Stimulated activated CD4-positive, alpha-beta T cell treated with anti-CD3 and anti-CD28 coated beads, TNF-alpha, amount 100 ng/mL, for 48 hours (primary cell): ENCODE data around the gene PLA2G2C.

ENCODE experiments used
- DNase-seq, 3 donors: peaks; one replicate each; pipeline ENCODE4 v3.0.0-alpha.2; 2020; ENCODE audit warnings: low read depth in 3 of 3

Gene PLA2G2C

DNA sequence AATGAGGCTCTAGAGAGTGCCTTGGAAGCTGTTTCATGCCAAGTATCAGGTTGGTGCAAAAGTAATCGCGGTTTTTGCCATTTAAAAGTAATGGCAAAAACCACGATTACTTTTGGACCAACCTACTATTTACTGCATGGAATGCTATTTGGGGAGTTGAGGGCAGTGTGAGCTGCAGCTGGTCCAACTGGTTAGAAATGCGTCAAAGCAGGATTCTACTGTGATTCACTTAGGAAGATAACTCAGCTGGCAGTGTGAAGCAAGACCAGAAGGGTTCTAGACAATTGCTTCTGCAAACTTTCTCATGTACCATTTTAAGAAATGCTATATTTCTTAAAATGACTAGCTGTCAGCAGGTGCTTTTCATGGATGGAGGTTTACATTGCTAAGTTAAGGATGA, 21.2 kb upstream of the PLA2G2C start:
- DNase-seq, result no peak

GRCh38 chr1:20202166-20202565, 15.8 kb upstream of the PLA2G2C start:
- no peak for DNase-seq

DNA sequence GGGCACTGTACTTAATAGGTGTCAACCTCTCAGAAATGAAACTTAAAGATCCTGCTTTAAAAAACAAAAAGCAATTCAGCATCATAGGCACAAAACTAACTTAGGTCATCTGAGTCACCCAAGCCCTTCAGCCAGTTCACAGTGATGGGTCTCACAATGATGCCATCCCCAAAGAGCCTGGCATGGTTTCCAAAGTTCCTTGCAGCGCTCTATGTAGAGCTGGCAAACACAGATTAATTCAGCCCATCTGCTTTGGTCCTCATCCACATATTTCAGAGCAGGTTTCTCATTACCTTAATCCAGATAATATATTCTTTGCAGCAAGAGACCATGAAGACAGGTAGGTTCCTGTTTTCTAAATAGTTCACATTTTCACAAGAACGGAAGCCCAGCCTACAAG, 14.6 kb upstream of the PLA2G2C start:
- no peak for DNase-seq

GRCh38 chr1:20199840-20200239, 13.5 kb upstream of the PLA2G2C start:
- no peak for DNase-seq

DNA sequence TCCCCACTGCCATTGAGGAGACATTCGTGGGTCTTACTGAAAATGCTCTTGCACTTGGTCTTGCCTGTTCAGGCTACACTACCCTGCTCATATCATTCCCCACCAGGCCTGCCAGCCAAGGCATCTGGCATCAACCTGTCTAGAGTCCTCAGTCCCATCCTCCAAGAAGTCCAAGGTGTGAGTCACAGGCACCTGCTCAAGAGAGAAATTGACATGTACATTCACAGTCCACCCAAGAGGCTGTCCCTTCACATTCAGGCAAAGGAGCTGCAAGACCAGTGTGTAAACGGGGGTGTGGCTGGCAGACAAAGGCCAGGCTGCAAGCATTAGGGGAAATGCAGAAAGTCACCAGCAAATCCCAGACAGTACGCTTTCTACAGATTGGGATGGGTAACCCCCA, 13.1 kb upstream of the PLA2G2C start:
- no peak for DNase-seq

DNA sequence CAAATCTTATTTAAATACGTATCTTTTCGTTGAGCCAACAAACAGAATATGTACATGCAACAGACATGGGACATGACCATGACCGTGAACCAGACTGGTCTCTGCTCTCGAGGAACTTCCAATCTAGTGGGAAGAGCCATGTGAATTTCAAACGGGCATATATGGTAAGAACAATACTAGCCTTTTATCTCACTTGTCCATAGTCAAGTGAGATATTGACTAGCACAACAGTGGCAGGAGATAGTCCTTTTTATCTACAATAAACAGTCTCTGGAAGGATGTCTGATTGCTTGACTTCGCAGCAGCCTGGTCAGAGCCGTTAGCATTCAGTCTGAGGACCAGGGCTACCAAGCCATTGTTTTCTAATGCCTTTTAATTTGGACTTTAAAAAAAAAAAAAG, 12.6 kb upstream of the PLA2G2C start:
- no peak for DNase-seq

DNA sequence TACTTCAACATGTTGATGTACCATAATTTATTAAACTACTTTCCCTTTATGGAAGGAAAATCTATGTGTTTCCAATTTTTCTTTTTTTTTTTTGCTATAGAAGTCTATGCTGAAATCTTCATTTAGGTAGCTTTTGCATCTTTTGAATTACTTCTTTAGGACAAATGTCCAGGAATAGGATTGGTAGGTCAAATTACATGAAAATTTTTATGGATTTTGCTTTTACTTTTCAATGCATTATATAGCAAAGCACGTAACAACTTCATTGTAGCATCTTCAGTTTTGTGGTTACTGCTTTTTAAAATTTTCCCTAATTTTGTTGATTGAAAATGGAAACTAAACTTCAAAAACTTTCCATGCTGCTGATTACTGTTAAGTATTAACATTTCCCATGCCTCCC, 12.0 kb upstream of the PLA2G2C start:
- no peak for DNase-seq

- no peak for DNase-seq
Observed at GRCh38 chr1:20197329-20197791, 11.0 kb upstream of the PLA2G2C start.

DNA sequence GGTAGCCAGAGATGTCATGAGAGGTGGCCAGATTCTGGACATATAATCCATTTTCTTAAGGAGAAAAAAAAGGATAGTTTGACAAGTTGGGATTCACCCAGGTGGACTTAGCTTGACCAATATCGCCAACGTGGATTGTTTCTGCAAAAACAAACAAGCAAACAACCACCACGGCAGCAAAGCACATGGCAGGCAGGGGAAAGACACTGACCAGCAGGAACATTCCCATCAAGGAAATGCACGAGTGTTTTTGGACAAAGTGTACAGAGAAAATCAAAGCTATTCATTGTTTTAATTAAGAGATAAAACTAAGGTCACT, 9.1 kb upstream of the PLA2G2C start:
- DNase-seq, result no peak

GRCh38 chr1:20194757-20195461, 8.6 kb upstream of the PLA2G2C start:
- peak; percentile 62 to 67 (median 67) for DNase-seq

DNA sequence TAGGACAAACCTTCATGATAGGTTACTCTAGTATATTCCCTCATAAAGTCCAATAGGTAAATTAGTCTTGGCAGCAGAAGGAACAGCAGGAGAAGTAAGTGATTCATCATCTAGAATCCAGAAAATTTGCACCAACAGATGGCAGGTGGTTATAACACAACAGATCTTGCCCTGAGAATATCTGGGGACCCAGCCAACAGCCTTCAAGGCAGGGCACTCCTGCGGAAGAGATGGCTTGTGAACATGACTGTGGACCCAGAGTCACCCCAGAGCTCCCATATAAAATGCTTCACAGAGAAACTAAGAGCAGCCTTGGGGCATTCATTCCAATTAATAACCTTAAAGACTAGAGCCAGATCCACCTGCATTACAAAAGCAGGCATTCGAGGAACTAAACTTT, 7.9 kb upstream of the PLA2G2C start:
- DNase-seq, result no peak

GRCh38 chr1:20192871-20193411, 6.6 kb upstream of the PLA2G2C start:
- no peak for DNase-seq

GRCh38 chr1:20192364-20192763, 6.0 kb upstream of the PLA2G2C start:
- DNase-seq, result no peak

DNA sequence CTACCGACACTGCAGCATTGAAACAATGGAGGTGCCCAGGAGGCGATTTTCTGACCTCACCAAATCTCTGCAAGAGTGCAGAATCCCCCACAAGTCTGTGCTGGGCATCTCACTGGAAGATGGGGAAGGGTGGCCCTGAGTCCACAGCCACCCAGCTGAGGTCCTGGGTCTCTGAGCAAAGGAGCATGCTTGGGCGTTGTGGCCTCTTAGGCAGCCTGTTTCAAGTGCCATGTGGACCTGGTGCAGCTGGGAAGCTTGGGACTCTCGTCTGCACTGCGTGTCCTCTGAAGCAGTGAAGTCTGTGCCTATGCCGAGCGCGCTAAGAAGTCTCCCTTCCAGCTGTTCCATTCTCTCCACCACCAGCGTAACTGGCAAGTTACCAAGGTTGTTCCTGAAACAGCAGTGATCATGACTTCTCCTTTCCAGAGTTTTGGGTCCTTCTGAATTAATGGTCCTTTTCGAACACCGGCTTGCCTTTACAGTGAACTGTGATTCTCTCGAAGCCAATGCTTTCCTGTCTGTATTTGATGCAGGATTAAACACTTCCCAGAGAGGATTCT, 5.0 kb upstream of the PLA2G2C start:
- no peak for DNase-seq

DNA sequence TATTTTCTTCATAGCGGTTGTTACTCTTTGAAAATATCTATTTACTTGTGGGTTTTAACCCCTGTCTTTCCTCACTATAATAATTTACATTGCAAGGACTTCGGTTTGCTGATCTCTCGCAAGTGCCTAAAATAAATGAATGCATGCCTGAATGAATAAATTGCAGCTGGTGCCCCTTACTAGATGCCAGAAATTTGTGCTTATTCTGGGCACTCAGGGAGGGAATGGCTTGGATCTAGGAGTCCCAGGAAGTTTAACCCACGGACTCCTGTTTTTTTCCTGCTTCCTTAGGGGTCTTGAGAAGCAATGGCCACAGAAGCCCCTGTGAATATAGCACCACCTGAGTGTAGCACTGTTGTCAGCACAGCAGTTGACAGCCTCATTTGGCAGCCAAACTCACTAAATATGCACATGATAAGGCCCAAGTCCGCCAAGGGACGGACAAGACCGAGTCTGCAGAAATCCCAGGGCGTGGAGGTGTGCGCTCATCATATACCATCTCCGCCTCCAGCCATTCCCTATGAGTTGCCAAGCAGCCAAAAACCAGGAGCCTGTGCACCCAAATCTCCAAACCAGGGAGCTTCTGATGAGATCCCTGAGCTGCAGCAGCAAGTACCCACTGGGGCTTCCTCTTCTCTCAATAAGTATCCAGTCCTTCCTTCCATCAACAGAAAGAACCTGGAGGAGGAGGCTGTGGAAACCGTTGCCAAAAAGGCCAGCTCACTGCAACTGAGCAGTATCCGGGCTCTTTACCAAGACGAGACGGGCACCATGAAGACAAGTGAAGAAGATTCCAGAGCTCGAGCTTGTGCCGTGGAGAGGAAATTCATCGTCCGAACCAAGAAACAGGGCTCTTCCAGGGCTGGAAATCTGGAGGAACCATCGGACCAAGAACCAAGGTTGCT, 4.2 kb upstream of the PLA2G2C start:
- DNase-seq, result no peak

GRCh38 chr1:20189664-20190063, 3.3 kb upstream of the PLA2G2C start:
- no peak for DNase-seq

DNA sequence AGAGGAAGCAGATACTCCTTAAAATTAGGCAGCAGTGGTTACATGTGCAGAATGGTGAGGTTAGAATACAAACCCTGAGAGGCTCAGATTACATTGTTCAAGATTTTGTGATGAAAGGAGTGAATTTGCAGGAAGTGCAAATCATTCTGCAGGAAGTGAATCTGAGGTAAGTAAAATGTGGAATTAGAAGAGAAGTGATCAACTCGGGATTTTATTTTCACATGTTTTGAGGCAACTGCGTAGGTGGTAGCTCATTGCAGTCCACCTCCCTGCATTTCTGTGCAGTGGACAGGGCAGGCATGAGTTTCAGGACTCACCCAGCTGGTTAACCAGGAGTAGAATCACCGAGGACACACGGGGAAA, 2.1 kb upstream of the PLA2G2C start:
- DNase-seq, result no peak

DNA sequence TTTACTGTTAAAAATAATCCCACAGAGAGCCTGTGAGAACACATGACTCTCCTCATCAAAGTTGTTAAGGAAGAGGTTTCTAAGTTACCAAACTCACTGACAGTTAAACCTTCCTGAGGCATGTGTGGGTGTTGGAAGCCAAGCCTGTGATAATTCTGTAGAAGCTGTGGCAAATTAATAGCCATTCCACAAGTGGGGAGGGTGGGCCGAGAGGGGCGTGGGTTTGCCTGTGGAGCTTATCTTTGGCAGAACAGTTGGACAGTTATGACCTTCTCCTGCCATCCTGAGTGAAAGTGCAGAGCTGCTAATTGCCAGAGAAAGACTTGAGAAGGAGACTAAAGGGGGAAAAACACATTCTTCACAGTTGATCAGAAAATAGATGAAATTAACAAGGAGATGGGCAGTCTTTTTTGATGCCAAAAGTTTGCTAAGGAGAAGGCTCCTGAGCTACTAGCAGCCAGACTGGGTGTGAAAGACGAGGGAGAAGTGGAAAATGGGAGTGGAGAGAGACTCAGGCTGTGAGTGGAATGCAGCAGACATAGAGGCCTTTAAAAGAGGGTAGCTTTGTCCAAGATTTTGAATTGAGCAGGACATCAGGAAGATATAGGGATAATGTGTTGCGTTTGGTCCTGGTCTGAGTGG, 1.6 kb upstream of the PLA2G2C start:
- no peak for DNase-seq

- no peak for DNase-seq
Observed at GRCh38 chr1:20187103-20187812, 940 bp upstream of the PLA2G2C start.

GRCh38 chr1:20184997-20185833, 1.1 kb downstream of the PLA2G2C start:
- peak; percentile 47 to 64 (median 52) for DNase-seq

DNA sequence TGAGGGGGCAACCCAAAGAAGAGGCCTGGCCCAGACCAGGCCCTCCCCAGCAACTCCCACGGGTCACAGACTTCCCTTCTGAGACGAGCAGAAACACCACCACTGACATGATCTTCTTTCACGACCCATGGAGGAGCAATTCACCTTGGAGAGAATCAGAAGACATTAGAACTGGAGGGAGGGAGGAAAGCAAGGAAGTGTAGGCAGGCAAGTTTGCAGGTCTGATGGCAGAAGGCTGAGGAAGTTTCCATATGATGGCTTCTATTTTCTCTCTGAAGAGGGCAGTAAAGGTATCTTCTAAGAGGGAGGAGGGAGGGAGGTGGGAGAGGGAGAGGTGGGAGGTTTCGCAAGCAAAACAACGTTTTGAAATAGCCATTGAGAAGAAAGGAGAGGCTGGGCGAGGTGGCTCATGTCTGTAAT, 1.8 kb downstream of the PLA2G2C start:
- DNase-seq, result no peak
